Activated CD4-positive, alpha-beta T cell treated with anti-CD3 and anti-CD28 coated beads, Interleukin-2, amount 50 U/mL, for 4 hours (primary cell): ENCODE data around the gene ATP5PF.
A peak's percentile ranks its signal among the peaks of the same experiment; 100 is the strongest.
"Not testable (repeated sequence)": the region's sequence is repeated elsewhere in the genome, so short reads cannot be mapped to it uniquely, and the experiment has no call there.

Source experiments
- DNase-seq, 2 experiments: peaks; one replicate each; pipeline ENCODE4 v3.0.0-alpha.2; 2020

Gene ATP5PF, protein sequence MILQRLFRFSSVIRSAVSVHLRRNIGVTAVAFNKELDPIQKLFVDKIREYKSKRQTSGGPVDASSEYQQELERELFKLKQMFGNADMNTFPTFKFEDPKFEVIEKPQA

DNA sequence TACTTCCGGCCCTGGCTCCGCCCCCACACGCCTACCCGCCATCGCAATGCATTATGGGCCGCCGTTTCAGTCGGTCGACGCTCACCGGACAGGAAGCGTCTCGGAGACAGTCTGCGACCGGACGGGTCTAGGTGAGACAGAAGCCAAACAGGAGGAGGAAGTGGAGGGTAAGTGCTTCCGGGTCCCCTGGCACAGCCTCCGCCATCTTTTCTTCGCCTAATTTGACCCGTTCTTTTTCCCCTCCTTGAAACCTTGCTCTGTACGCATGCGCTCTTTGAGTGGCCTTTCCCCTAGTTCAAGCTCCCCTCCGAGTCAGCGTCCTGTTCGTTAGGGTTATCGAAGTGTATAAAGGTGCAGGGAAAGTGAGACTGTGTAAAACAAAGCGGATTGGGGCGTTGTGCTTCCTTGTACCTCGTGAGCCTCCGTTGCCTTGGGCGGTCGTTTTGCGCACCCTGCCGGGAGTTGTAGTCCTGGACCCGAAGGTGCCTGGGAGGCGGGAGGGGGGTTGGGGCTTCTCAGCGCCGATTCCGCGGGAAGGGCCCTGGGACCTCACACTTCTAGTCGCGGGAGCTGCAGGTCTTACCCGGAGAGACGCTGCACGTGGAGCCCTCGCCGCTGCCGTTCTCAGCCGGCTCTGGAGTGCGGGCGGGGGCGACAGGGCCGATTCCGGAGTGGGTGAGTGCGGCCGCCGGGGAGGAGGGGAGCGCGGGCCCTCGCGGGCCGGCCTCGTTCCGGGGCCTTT lies at the start of gene ATP5PF, which contains the start of gene GABPA:
Gene ATP5PF (minus strand): TSS at position 1 of the 742 bp plus-strand sequence. CDS start 5,110 bp downstream, outside the sequence.
Gene GABPA (plus strand): TSS at position 69 of the 742 bp plus-strand sequence. CDS start 6,627 bp downstream, outside the sequence.
- DNase-seq = peak; percentile 98

GRCh38 chr21:25778126-25778875 lies 43.6 kb upstream of the ATP5PF start:
- not testable (repeated sequence) for DNase-seq

GRCh38 chr21:25776440-25776839 lies 41.7 kb upstream of the ATP5PF start:
- DNase-seq = no peak

DNA sequence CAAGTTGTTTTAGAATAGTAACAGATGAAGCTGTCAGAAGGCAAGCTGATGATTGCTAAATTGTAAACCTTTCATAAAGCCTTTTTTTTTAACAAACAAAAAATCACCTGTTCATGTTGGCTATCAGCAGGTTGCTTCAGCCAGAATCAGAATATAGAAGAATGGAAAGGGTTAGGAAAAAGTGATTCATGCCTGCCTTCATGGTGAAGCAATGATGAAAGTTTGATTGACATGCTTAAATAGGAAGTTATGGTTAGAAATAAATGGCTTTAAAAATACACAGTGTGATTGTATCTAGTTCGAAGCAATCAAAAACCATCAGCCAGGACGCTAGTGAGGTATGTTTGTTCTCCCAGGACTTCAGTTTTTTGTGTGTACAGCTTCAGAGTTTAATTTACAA lies 38.0 kb upstream of the ATP5PF start:
- DNase-seq = no peak

GRCh38 chr21:25767921-25768320 lies 33.2 kb upstream of the ATP5PF start:
- no peak for DNase-seq

DNA sequence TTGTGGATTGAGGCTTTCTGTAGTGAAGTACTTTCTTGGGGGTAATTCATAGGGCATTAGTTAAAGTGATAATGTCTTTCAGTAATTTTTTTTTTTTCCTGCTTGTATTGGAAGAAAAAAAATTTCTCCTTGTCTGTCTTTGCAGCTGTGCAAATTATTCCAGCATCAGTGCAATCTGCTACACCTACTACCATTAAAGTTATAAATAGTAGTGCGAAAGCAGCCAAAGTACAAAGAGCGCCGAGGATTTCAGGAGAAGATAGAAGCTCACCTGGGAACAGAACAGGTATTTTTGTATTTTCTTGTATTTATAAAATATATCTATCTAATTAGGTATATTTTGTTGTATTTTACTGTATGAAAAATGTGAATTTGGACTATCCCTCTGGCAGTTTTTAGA lies 29.4 kb upstream of the ATP5PF start:
- no peak for DNase-seq

GRCh38 chr21:25760677-25761076 lies 26.0 kb upstream of the ATP5PF start:
- DNase-seq = no peak

DNA sequence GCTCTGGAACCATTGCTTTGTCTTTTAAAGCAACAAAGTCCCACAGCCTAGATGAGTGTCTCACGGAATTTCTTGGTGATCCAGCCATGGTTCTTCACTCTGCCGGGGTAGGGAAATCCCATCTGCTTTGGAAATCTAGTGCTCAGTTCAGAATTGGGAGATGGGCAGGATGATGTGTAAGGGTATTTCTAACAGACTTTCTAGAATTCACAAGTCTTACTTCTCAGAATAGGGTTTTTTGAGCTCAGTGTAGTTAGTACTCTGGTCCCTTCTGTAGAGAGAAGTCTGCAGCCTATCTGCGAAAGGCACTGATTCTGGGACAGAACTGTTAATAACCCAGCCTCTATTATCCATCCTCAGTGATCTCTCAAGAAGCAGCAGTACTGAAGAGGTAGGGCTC lies 25.4 kb upstream of the ATP5PF start:
- DNase-seq = no peak

DNA sequence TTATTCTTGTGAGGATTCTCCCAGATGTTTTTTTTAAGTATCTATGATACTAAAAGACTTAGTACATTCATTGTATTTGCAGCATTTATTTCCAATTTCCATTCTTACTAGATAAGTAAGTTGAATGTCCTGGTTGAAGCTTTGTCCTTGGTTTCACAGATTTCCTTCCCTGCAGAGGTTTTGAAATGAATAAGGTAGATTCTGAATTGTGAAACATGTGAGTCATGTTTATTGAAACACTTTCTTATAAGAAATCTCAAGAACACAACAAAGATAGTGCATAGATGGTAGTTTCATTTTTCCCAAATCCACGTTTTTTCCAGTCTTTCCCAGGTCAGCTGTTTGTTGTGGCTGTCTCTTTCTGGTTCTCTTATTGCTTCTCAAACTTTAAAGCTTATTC lies 24.9 kb upstream of the ATP5PF start:
- no peak for DNase-seq

GRCh38 chr21:25757531-25757930 lies 22.8 kb upstream of the ATP5PF start:
- DNase-seq = no peak

- no peak for DNase-seq
Measured at GRCh38 chr21:25756190-25756932, 21.7 kb upstream of the ATP5PF start.

- DNase-seq = no peak
Measured at GRCh38 chr21:25752416-25752815, 17.7 kb upstream of the ATP5PF start.

- no peak for DNase-seq
Measured at GRCh38 chr21:25750085-25750484, 15.4 kb upstream of the ATP5PF start.

DNA sequence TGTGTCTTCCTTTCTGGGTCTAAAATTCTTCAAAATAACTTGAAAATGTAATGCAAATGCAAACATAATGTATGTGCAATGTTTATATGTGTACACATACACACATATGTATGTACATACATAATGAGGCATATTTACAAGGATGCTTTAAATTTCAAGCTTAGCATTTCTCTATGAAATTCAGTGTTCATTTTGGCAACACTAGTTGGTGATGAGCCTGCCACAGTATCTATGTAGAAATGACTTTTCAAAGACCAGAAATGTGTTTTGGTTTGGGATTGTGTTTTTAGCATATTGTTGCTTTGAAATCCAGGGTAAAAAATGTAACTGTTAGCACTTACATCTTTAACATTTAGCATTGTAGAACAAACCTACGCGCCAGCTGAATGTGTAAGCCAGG lies 10.2 kb upstream of the ATP5PF start:
- no peak for DNase-seq

GRCh38 chr21:25742900-25743299 lies 8.2 kb upstream of the ATP5PF start:
- DNase-seq = no peak

DNA sequence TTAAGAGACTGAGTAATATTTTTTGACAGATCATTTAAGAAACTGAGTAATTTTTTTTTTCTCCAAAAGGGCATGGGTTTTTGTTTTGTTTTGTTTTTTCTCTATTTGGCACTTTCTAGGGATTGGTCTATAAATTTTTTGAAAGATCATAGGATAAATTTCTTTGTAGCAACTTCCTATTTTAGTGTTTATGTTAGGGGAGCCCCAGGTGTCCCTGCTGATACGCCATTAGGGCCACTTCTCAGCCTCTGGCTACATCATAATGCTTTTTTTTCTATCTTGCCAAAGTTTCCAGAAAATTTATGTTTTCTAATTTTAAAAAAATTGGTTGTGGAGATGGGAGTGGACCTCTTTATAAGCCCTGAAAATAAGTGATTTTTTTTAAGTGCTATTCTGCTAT lies 2.7 kb upstream of the ATP5PF start:
- DNase-seq = no peak

GRCh38 chr21:25735646-25736597 lies 1.2 kb upstream of the ATP5PF start:
- DNase-seq = peak; percentile 60 to 64

GRCh38 chr21:25734654-25734903 lies 125 bp downstream of the ATP5PF start:
- DNase-seq = no peak

- DNase-seq = peak; percentile 26 to 29
Measured at GRCh38 chr21:25733859-25734653, 648 bp downstream of the ATP5PF start.

DNA sequence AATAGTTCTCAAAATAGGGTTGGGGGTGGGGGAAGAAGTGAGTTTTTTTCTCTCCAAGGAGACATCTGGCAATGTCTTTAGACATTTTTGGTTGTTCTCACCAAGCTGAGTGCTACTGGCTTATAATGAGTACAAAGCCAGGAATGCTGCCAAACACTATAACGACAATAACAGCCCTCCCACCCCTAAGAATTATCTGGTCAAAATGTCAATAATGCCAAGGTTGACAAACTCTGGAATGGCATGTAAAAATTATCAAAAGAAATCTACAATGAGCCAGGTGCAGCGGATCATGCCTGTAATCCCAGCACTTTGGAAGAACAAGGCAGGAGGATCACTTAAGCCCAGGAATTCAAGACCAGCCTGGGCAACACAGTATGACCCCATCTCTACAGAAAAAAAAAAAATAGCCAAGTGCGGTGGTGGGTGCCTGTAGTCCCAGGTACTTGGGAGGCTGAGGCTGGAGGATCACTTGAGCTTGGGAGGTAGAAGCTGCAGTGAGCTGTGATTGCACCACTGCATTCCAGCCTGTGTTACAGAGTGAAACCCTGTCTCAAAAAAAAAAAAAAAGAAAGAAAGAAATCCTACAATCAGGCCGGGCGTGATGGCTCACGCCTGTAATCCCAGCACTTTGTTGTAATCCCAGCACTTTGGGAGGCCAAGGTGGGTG lies 2.5 kb downstream of the ATP5PF start:
- DNase-seq = no peak

GRCh38 chr21:25722631-25723030 lies 12.1 kb downstream of the ATP5PF start:
- DNase-seq = no peak
